ENCODE measurements around the gene C17orf75.
"Not testable (repeated sequence)": the region's sequence is repeated elsewhere in the genome, so short reads cannot be mapped to it uniquely, and the experiment has no call there.

Gene C17orf75

DNA sequence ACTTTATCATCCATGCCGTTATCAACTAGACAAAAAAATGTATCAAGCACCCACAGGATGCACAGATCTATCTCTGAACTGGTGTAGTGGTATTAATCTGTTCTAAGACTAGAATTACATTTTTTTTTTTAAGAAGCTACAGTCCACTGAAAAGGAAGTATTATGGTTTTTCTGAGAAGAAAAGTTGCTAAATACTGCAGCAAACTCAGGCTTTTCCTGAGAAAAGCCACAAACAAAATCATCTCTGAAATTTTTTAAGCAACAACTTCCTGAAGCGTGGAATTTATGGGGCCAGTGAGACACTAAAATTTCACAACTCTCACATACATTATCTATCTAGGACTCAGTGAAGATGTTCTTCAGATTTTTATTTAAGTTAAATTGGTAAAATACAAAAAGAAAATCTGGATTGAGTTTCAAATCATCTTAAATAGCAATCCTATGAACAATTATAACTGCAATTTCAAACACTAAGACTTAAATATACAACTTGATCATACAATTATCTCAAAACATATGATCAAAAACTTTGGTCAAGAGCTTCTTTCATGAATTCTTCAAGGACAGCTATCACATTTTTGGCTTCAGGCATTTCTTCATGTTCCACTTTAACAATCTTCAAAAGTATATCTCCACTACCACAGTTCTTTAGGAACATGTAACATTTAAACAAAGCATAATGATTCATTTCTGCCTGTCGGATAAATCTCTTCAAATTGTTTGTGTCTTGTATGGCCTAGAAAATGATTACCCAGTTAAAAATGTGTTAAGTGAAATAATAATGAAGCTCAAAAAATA, 10.5 kb downstream of the C17orf75 start:
- TF ChIP-seq, protein P1, sequence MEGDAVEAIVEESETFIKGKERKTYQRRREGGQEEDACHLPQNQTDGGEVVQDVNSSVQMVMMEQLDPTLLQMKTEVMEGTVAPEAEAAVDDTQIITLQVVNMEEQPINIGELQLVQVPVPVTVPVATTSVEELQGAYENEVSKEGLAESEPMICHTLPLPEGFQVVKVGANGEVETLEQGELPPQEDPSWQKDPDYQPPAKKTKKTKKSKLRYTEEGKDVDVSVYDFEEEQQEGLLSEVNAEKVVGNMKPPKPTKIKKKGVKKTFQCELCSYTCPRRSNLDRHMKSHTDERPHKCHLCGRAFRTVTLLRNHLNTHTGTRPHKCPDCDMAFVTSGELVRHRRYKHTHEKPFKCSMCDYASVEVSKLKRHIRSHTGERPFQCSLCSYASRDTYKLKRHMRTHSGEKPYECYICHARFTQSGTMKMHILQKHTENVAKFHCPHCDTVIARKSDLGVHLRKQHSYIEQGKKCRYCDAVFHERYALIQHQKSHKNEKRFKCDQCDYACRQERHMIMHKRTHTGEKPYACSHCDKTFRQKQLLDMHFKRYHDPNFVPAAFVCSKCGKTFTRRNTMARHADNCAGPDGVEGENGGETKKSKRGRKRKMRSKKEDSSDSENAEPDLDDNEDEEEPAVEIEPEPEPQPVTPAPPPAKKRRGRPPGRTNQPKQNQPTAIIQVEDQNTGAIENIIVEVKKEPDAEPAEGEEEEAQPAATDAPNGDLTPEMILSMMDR (IDR thresholded peaks at IDR 0.05; ENCODE audit: low read depth, low read length, missing control alignments): no peak
- no peak overlapping the region for H3K4me3 ChIP-seq (replicated peaks; ENCODE audit: low read depth, low read length)
- DNase-seq (ENCODE audit: extremely low read depth, low read depth): no peak

DNA sequence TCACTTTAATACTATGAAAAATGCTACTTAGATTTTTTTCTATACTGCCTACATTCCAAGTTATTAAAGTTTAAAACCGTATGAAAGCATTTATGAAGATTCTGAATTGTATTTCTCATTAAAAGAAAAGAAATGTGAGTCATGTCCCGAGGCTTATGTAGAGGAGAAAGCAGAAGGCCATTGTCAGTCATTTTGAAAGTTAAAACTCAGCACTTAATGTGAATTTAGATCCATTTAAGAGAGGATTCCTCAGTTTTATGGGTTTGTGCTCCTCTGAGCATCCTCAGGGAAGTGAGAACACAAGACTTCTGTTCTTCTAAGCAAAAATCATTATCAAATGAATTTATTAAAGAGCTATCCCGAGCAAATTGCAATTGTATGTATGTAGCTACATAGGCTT, 11.8 kb downstream of the C17orf75 start:
- DNase-seq (ENCODE audit: extremely low read depth, low read depth): no peak
- no peak overlapping the region for H3K4me3 ChIP-seq (replicated peaks; ENCODE audit: low read depth, low read length)
- TF ChIP-seq, protein P1 (IDR thresholded peaks at IDR 0.05; ENCODE audit: low read depth, low read length, missing control alignments): no peak

DNA sequence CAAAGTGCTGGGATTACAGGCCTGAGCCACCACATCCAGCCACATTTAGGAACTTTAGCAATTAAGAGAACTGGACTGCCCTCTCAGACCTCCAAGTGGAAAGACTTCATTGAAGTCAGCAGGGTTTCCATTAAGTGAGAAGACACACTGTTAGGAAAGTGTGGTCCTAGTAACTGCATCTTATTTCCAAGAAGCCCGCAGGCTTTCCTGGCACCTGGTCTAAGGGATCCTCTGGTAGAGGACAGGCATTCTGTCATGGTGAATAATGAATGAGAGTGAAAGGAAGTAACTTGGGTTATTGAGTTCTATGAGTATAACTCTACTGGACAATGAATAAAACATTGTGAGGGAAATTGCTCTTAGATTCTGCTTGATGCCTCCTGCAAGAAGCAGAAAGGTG, 14.1 kb downstream of the C17orf75 start:
- DNase-seq (ENCODE audit: extremely low read depth, low read depth): no peak
- no peak overlapping the region for H3K4me3 ChIP-seq (replicated peaks; ENCODE audit: low read depth, low read length)
- TF ChIP-seq, protein P1 (IDR thresholded peaks at IDR 0.05; ENCODE audit: low read depth, low read length, missing control alignments): no peak

DNA sequence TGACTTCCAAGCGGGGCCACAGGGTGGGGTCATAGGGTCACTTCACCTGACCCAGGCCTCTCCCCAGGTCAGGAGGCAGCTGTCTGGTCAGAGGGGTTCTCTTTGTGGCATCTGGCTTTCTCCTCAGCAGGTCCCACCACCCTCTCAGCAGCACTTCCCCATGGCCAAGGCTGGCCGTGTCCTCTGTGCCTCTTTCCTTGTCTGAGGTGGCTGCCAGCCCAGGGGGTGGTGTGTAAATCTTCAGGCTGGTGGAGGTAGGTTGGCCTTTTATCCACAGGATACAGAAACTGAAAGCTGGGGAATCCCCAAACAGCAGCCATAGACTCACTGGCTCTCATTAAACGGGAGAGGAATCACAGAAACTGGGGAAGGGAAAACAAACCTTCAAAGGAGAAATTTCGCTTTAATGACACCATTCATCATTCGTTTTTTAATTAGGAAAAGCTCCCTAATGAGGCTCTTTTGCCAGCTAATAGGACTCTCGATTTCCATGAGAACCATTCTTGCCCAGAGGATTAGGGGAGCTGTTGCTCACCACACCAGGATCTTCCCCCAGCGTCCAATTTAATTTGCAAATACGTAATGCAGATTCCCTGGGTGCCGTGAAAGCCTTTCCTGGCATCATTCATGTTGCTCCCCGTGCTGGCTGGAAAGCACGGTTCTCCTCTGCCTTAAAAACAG, 18.0 kb downstream of the C17orf75 start:
- TF ChIP-seq, protein P1 (IDR thresholded peaks at IDR 0.05; ENCODE audit: low read depth, low read length, missing control alignments): no peak
- H3K4me3 ChIP-seq (replicated peaks; ENCODE audit: low read depth, low read length): no peak overlapping the region
- no peak for DNase-seq (ENCODE audit: extremely low read depth, low read depth)

DNA sequence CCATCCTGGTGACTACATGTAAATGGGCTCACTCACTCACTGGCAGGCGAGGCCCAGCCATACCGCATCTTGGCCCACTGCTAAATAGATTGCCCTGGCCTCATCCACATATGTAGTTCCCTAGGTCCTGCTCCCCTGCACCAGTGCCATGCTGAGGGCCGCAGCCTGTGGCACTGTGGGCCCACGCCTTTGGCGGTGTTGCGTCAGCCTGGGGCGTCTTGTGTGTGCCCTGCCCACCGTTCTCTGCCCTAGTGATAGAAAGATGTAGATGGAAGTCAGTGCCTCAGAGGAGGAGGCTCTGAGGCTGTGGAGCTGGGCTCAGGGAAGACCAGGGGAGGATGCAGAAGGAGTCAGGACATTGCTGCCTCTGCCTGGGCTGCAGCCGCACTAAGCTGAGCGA, 18.9 kb downstream of the C17orf75 start:
- TF ChIP-seq, protein P1 (IDR thresholded peaks at IDR 0.05; ENCODE audit: low read depth, low read length, missing control alignments): no peak

DNA sequence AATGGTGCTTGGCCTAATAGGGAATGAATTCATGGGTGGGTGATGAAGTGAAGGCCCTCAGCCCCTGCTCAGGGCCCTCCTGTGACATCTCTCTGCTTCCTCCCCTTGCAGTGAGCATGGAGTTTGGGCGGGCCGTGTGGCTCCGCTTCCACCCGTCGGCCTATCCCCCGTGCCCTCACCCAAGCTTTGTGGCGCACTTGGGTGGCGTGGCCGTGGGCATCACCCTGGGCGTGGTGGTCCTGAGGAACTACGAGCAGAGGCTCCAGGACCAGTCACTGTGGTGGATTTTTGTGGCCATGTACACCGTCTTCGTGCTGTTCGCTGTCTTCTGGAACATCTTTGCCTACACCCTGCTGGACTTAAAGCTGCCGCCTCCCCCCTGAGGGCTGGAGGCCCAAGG, 21.1 kb downstream of the C17orf75 start:
- H3K4me3 ChIP-seq (replicated peaks; ENCODE audit: low read depth, low read length): no peak overlapping the region
- DNase-seq (ENCODE audit: extremely low read depth, low read depth): no peak
- TF ChIP-seq, protein P1 (IDR thresholded peaks at IDR 0.05; ENCODE audit: low read depth, low read length, missing control alignments): no peak

More for the DNA sequence above, 18.9 kb downstream of the C17orf75 start:
- no peak for DNase-seq (ENCODE audit: extremely low read depth, low read depth)
- H3K4me3 ChIP-seq (replicated peaks; ENCODE audit: low read depth, low read length): no peak overlapping the region

DNA sequence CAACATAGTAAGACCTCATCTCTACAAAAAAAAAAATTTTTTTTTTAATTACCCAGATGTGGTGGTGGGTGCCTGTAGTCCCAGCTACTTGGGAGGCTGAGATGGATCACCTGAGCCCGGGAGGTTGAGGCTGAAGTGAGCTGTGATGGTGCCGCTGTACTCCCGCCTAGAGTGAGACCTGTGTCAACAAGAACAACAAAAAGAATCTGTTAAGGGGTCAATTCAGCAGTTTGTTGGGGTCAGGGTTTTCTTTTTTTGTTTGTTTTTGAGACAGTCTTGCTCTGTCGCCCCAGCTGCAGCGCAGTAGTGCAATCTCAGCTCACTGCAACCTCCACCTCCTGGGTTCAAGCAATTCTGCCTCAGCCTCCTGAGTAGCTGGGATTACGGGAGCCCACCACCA, 21.9 kb downstream of the C17orf75 start:
- H3K4me3 ChIP-seq (replicated peaks; ENCODE audit: low read depth, low read length); DNase-seq (ENCODE audit: extremely low read depth, low read depth): not testable (repeated sequence)

All from HFF-Myc (cell line).